ENCODE data around the gene GLI3.

Gene GLI3

DNA sequence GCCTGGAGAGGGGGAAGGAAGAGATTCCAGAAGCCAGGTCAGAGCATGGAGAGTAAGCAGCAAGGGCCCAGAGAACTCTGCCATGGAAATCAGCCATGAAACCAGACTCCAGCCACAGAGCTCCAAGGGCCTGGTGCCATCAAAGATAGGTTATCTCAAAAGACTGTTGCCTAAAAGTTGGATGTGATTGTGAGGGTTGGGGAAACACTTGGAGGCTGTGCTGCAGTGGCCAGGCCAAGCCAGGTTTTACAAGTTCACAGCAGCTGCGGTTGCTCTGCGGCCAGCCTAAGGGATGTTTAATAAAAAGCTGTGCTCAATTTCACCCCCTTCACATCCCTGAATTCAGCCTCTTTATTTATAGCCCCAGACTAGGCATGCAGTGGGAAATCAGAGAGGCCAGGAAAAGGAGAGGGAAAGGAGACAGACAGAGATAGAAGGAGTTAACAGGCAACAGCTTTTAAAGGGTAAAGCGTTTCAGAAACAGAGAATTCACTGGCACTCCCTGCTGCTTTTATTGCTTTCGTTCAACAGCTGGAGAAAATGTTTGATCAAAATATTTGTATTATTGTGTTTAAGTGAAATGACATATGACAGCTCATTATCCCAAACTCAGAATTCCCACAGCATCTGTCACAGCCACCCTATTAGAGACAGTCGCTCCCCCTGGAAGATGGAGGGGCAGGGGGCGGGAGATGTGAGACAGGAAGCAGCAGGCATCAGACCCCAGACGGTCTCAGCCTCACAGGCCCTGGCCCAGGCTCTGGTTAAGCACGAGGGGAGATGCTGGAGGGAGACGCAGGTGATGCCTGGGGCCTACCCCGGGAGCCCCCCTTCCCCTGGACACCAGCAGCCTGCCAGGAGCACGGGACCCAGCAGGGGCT is 140.1 kb downstream of the GLI3 start:
- no peak overlapping the region for H3K4me2 ChIP-seq

DNA sequence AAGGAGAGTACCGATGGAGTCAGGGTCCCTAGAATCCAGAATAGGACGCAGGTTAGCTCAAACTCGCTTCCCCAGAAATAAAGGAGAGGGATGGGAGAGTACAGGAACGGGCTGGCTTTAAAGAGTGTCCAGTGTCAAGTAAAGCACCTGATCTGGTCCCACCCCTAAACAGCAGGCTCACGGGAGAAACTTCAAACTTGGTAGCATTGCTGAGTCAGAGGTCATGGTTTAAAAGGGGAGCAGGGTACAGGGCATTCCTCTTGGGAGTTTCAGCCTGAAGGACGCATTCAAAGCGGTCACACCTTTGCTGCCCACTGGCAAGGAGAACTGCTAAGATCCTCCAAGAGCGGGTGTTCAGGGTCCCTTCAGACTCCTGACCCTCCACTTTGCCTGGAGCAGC is 140.7 kb downstream of the GLI3 start:
- TF ChIP-seq Cebpa-rat (IDR thresholded peaks at IDR 0.05), result no peak
- Histone ChIP-seq H3K36me3 (peaks cover 10% of the 10 kb centered on the region), H3K4me3 (no peak overlapping the region), H3K27ac (no peak overlapping the region), H3K4me2 (no peak overlapping the region), H3K4me1 (no peaks in the 10 kb centered on the region), H3K9me3 (no peaks in the 10 kb centered on the region), H3K9ac (no peak overlapping the region), H3K27me3 (no peaks in the 10 kb centered on the region), H4K20me1 (no peaks in the 10 kb centered on the region)

More for the DNA sequence above, 140.1 kb downstream of the GLI3 start:
- H3K27me3 ChIP-seq, result no peaks in the 10 kb centered on the region
- H3K9me3 ChIP-seq, result no peaks in the 10 kb centered on the region
- H3K27ac ChIP-seq, result no peak overlapping the region
- H4K20me1 ChIP-seq, result no peaks in the 10 kb centered on the region
- no peak for TF ChIP-seq Cebpa-rat (IDR thresholded peaks at IDR 0.05)
- H3K4me3 ChIP-seq, result no peak overlapping the region
- peaks cover 10% of the 10 kb centered on the region for H3K36me3 ChIP-seq
- no peaks in the 10 kb centered on the region for H3K4me1 ChIP-seq
- H3K9ac ChIP-seq, result no peak overlapping the region

DNA sequence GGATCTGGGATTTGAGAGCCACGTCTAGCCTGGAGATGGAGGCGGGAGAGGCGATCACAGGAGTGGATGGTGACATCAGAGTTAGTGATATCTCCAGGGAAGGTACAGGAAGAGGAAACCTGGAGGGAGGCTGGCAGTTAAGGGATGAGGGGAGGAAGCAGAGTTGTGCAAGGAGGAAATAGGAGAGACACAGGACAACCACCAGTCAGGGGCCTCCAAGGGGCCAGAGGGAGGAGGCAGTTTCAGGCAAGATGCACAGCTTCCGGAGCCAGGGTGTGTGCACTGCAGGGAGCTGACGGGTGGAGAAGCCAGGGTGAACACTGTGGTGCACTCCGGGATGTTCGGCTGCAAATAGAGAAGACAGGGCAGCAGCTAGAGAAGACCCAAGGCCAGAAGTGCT is 141.2 kb downstream of the GLI3 start:
- Histone ChIP-seq H3K4me3 (no peak overlapping the region), H3K36me3 (peaks cover 10% of the 10 kb centered on the region), H3K9me3 (no peaks in the 10 kb centered on the region), H3K4me2 (no peak overlapping the region), H3K27ac (no peak overlapping the region), H3K27me3 (no peaks in the 10 kb centered on the region), H3K9ac (no peak overlapping the region), H4K20me1 (no peaks in the 10 kb centered on the region), H3K4me1 (no peaks in the 10 kb centered on the region)
- TF ChIP-seq Cebpa-rat (IDR thresholded peaks at IDR 0.05), result no peak

DNA sequence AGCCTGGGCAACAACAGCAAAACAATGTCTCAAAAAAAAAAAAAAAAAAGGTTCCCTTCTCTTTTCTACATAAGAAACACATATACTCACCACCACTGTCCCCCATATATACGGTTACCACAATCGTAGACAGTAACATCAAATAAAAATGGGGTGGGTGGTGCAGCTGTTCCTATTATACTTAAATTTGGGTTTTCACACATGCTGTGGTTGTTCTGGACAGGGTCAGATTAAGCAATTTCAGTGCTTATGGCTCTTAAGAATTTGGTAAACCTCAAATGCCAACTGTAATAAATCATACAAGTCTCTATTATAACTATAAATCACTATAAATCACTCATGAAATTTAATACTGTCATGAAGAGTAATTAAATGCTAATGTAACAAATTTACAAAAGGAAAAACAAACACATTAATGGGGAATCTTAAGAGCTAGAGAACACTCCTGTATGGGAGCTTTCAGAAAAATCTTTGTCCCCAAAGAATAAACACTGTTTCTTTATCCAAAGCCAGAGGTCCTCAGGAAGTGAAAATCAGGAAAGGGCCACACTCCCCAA is 143.6 kb downstream of the GLI3 start:
- H3K36me3 ChIP-seq, result peaks cover 10% of the 10 kb centered on the region
- no peaks in the 10 kb centered on the region for H4K20me1 ChIP-seq
- no peaks in the 10 kb centered on the region; the same call in 1 of the 2 replicates for H3K9me3 ChIP-seq
- no peak overlapping the region for H3K4me3 ChIP-seq
- no peak overlapping the region for H3K9ac ChIP-seq
- no peak for TF ChIP-seq Cebpa-rat (IDR thresholded peaks at IDR 0.05)
- H3K4me2 ChIP-seq, result no peak overlapping the region
- H3K27me3 ChIP-seq, result no peaks in the 10 kb centered on the region
- H3K4me1 ChIP-seq, result no peaks in the 10 kb centered on the region
- no peak overlapping the region for H3K27ac ChIP-seq

DNA sequence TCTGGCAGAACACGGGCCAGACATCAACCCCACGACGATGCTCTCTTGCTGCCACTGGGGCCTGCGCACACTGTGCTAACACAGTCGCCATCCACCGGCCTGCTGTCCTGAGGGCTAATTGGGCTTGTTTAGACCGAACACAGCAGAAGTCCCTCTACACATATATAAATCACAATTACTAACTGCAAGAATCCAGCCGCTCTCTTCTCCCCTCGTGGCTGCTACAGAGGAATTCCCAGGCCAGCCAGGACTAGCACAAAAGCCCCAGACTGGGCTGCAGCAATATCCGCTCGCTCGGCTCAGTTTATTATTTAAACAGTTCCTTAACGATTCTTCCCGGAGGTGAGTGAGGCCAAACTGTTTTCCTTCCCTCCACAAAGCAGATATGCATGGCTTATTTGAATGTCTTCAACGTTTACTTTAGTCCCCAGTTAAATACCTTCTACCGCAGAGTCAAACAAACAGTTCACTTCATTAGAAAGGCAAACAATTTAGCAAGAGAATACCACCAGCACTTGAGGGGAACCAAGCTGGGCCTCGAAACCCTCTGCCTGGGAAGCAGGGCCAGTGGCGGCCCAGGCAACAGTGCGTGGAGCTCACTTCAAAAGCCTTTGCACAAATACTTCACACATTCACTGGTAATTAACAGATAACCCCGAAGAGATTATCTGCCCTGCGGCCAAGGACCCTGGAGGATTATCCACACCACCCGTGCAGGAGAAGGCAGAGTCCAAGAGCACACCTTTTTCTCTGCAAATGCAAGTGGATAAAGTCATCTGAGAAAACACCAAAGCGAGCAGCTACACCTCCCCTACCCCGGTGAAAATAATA is 145.3 kb downstream of the GLI3 start:
- Histone ChIP-seq H3K4me2 (no peak overlapping the region), H3K27me3 (no peaks in the 10 kb centered on the region), H3K4me3 (no peak overlapping the region), H3K9me3 (no peaks in the 10 kb centered on the region; the same call in 1 of the 2 replicates), H3K4me1 (no peaks in the 10 kb centered on the region), H4K20me1 (no peaks in the 10 kb centered on the region), H3K27ac (no peak overlapping the region), H3K36me3 (peaks cover 10% of the 10 kb centered on the region), H3K9ac (no peak overlapping the region)
- TF ChIP-seq Cebpa-rat (IDR thresholded peaks at IDR 0.05), result no peak

DNA sequence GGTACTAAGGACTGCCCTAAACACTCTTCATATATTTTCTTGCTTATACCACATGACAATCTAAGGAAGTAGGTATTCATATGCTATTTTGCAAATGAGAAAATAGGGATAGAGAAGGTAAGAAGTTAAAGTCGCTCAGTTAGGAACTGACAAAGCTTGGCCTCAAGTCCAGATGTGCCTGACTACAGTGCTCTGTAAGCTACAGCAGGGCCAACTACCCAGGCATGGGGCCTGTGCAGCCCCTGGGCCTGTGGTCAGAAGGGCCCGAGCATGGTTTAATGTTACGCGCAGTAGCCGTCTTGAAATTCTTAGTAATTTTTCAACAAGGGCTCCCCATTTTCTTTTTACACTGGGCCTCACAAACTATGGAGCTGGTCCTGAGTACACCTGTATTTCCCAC is 146.2 kb downstream of the GLI3 start:
- no peak for TF ChIP-seq Cebpa-rat (IDR thresholded peaks at IDR 0.05)
- Histone ChIP-seq H3K27ac (no peak overlapping the region), H3K9ac (no peak overlapping the region), H3K4me1 (no peaks in the 10 kb centered on the region), H4K20me1 (no peaks in the 10 kb centered on the region), H3K4me2 (no peak overlapping the region), H3K27me3 (no peaks in the 10 kb centered on the region), H3K9me3 (no peaks in the 10 kb centered on the region; the same call in 1 of the 2 replicates), H3K4me3 (no peak overlapping the region), H3K36me3 (peaks cover 10% of the 10 kb centered on the region)

DNA sequence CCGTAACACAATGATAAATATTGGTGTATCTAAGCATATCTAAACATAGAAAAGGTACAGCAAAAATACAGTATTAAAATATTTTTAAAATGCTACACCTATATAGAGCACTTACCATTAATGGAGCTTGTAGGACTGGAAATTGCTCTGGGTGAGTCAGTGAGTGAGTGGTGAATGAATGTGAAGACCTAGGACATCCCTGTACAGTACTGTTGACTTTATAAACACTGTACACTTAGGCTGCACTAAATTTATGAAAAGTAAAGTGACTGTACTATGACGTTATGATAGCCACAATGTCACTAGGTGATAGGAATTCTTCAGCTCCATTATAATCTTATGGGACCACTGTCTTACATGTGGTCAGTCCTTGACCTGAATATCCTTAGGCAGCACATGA is 147.0 kb downstream of the GLI3 start:
- Histone ChIP-seq H3K4me1 (no peaks in the 10 kb centered on the region), H3K27ac (no peak overlapping the region), H3K9ac (no peak overlapping the region), H3K27me3 (no peaks in the 10 kb centered on the region), H3K9me3 (no peaks in the 10 kb centered on the region; the same call in 1 of the 2 replicates), H3K4me3 (no peak overlapping the region), H3K36me3 (peaks cover 5% of the 10 kb centered on the region), H4K20me1 (no peaks in the 10 kb centered on the region), H3K4me2 (no peak overlapping the region)
- no peak for TF ChIP-seq Cebpa-rat (IDR thresholded peaks at IDR 0.05)

DNA sequence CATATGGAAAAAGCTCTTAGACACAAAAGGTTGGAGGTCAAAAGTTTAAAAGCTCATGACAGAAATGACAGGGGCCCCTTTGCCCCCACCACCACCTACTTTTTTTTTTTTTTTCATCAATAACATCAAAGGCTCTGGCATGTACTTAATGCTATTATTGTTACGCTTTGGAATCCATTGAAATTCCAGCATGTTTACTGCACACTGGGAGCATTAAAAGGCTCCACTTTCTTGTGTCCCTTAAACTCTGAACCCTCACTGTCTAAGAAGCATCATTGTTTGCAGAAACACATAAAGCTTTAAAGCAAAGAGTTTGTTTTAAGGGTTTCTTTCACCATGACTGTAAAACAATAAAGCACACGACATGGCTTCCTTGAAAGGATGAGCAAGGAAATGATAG is 149.4 kb downstream of the GLI3 start:
- no peak for TF ChIP-seq Cebpa-rat (IDR thresholded peaks at IDR 0.05)
- Histone ChIP-seq H3K9me3 (no peaks in the 10 kb centered on the region; the same call in 1 of the 2 replicates), H3K9ac (no peak overlapping the region), H4K20me1 (no peaks in the 10 kb centered on the region), H3K4me3 (no peak overlapping the region), H3K4me1 (no peaks in the 10 kb centered on the region), H3K27me3 (no peaks in the 10 kb centered on the region), H3K27ac (no peak overlapping the region), H3K4me2 (no peak overlapping the region), H3K36me3 (0 out of 2 replicates have a peak, but pooled peaks cover 5% of the 10 kb centered on the region)

DNA sequence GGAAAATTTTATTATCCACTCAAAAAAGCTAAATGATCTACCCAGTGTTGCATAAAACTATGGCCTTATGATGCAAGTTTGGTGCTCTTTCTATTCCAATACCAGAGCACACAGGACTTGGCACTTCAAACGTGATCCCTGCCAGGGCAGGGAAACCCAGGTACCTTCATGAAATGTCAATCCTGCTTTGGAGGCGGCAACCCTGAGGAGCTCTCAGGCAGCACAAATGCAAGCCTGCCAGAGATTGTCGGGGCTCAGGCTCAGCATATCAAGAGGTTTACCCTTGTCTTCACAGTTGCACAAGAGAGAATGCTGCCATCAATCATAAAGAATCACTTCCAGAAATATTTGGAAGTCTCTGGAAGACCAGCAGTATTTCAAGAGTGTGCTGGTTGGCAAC is 151.5 kb downstream of the GLI3 start:
- Histone ChIP-seq H3K27me3 (no peaks in the 10 kb centered on the region), H3K9me3 (no peaks in the 10 kb centered on the region; the same call in 1 of the 2 replicates), H4K20me1 (no peaks in the 10 kb centered on the region), H3K27ac (no peak overlapping the region), H3K4me3 (no peak overlapping the region), H3K9ac (no peak overlapping the region), H3K36me3 (0 out of 2 replicates have a peak, but pooled peaks cover 5% of the 10 kb centered on the region), H3K4me2 (no peak overlapping the region), H3K4me1 (peaks cover 17% of the 10 kb centered on the region)
- no peak for TF ChIP-seq Cebpa-rat (IDR thresholded peaks at IDR 0.05)
